DOHH2 (cell line): Measurements from ENCODE around the gene ST6GALNAC5.

Source experiments
- CTCF ChIP-seq: fragments of 200-600 bp; sonication (generic); IDR thresholded peaks from one replicate; pipeline ENCODE4 v1.5.1; 2014; ENCODE audit warnings: antibody characterized with exemption, mild to moderate bottlenecking, low read depth, low read length; ENCODE audit not compliant: poor library complexity, severe bottlenecking
- EZH2phosphoT487 ChIP-seq: fragments of 200-600 bp; sonication (generic); IDR thresholded peaks from 2 replicates; pipeline ENCODE4 v1.6.1; 2017; ENCODE audit warnings: borderline replicate concordance, mild to moderate bottlenecking, antibody characterized with exemption, low read length, moderate library complexity, mixed read lengths

GRCh38 chr1:76841460-76841859 lies 25.8 kb upstream of the ST6GALNAC5 start:
- TF ChIP-seq CTCF (no peak), EZH2phosphoT487 (no peak)
